H1 (cell line): ENCODE data around the gene PPM1L. TPM values are rescaled to one million over a fixed set of nuclear protein-coding genes. Genes with fewer than 3 reads are reported as not detected.

ENCODE experiments used
- CTCF ChIA-PET: fragments of 300-600 bp; sonication (Branson Sonifier 250); formaldehyde crosslinking; loops from one replicate; lab custom pipeline; 2021; ENCODE audit not compliant: partially characterized antibody; lab: Charles Lee
- POLR2A ChIA-PET: fragments of 300-600 bp; sonication (Branson Sonifier 250); formaldehyde crosslinking; loops from one replicate; lab custom pipeline; 2021; ENCODE audit warnings: inconsistent platforms; ENCODE audit not compliant: partially characterized antibody; lab: Charles Lee
- DNase-seq, 2 experiments: peaks; one replicate each; pipeline versions ENCODE4 v3.0.0 to v3.0.0-alpha.2; 2010 to 2022; ENCODE audit warnings: low spot score in 2 of 2, low read depth in 1 of 2, mixed read lengths in 1 of 2
- FAIRE-seq: peaks from 2 replicates; lab custom pipeline; 2011; peaks lifted over from hg19 to GRCh38; lab: Jason Lieb, UNC
- H2AFZ ChIP-seq: 2 replicates; pipeline ENCODE4 v1.8.1; 2012; ENCODE audit warnings: low read length, inconsistent platforms
- H2AK5ac ChIP-seq: 2 replicates; pipeline ENCODE4 v1.6.1; 2013; ENCODE audit warnings: low read depth, low read length
- H2BK120ac ChIP-seq: replicated peaks from 2 replicates; pipeline ENCODE3; 2013; ENCODE audit warnings: low read depth, low read length, inconsistent platforms
- H2BK12ac ChIP-seq: 2 replicates; pipeline ENCODE4 v1.6.1; 2013; ENCODE audit warnings: low read depth, low read length
- H2BK15ac ChIP-seq: 2 replicates; pipeline ENCODE4 v1.6.1; 2013; ENCODE audit warnings: low read length
- H2BK20ac ChIP-seq: 2 replicates; pipeline ENCODE4 v1.6.1; 2013; ENCODE audit warnings: low read length
- H2BK5ac ChIP-seq: 2 replicates; pipeline ENCODE4 v1.6.1; 2013; ENCODE audit warnings: low read depth, low read length
- H3K14ac ChIP-seq: 2 replicates; pipeline ENCODE4 v1.6.1; 2013; ENCODE audit warnings: inconsistent platforms; ENCODE audit not compliant: insufficient read length
- H3K18ac ChIP-seq: 2 replicates; pipeline ENCODE4 v1.6.1; 2013; ENCODE audit warnings: low read length; ENCODE audit errors: extremely low read depth
- H3K23ac ChIP-seq: 2 replicates; pipeline ENCODE4 v1.6.1; 2013; ENCODE audit warnings: inconsistent platforms; ENCODE audit not compliant: insufficient read length
- H3K23me2 ChIP-seq: 2 replicates; pipeline ENCODE4 v1.6.1; 2013; ENCODE audit warnings: low read depth, low read length
- H3K27ac ChIP-seq: 2 replicates; pipeline ENCODE4 v1.6.1; 2011; ENCODE audit warnings: low read depth, low read length, inconsistent platforms
- H3K27me3 ChIP-seq, 4 experiments: replicated peaks in 1 of 4; 1 replicate in 1 of 4; 2 replicates in 3 of 4; pipeline versions ENCODE4 v1.6.1 to v1.8.1; 2011 to 2013; ENCODE audit warnings: low read length in 3 of 4, mild to moderate bottlenecking in 3 of 4, inconsistent platforms in 2 of 4, mixed read lengths in 2 of 4, moderate library complexity in 1 of 4; ENCODE audit not compliant: control insufficient read depth in 3 of 4, insufficient read depth in 3 of 4; ENCODE audit errors: extremely low read depth in 1 of 4
- H3K36me3 ChIP-seq, 4 experiments: 2 replicates each; pipeline versions ENCODE4 v1.6.1 to v1.8.1; 2011 to 2013; ENCODE audit warnings: mild to moderate bottlenecking in 4 of 4, low read length in 3 of 4, moderate library complexity in 2 of 4, control low read depth in 1 of 4, inconsistent platforms in 1 of 4; ENCODE audit not compliant: insufficient read depth in 4 of 4, control insufficient read depth in 2 of 4
- H3K4ac ChIP-seq: replicated peaks from 2 replicates; pipeline ENCODE3; 2013; ENCODE audit warnings: low read length, low read depth, mixed read lengths, inconsistent platforms; ENCODE audit not compliant: insufficient read length
- H3K4me1 ChIP-seq, 4 experiments: replicated peaks in 1 of 4; 1 replicate in 1 of 4; 2 replicates in 3 of 4; pipeline versions ENCODE4 v1.6.1 to v1.8.1; 2011 to 2013; ENCODE audit warnings: low read length in 3 of 4, inconsistent platforms in 2 of 4, mixed read lengths in 1 of 4; ENCODE audit not compliant: insufficient read depth in 4 of 4, control insufficient read depth in 3 of 4
- H3K4me2 ChIP-seq, 2 experiments: 2 replicates each; pipeline versions ENCODE4 v1.6.1 to v1.8.1; 2011 to 2013; ENCODE audit warnings: low read depth in 2 of 2, low read length in 2 of 2, control low read depth in 1 of 2, inconsistent platforms in 1 of 2, mild to moderate bottlenecking in 1 of 2; ENCODE audit not compliant: insufficient read depth in 1 of 2
- H3K4me3 ChIP-seq, 4 experiments: fragments of 200-600, 300-600 bp in 1 of 4; sonication (generic), shearing (Covaris generic), sonication (Bioruptor Twin) in 1 of 4; 2 replicates each; pipeline versions ENCODE4 v1.5.1 to v1.8.1; 2011 to 2016; ENCODE audit warnings: low read length in 4 of 4, low read depth in 3 of 4, control low read depth in 2 of 4, inconsistent platforms in 2 of 4, mild to moderate bottlenecking in 2 of 4, mixed read lengths in 1 of 4, moderate library complexity in 1 of 4; ENCODE audit not compliant: insufficient read depth in 2 of 4; ENCODE audit errors: extremely low read depth in 1 of 4
- H3K56ac ChIP-seq: replicated peaks from 2 replicates; pipeline ENCODE3; 2013; ENCODE audit warnings: low read depth, mild to moderate bottlenecking, mixed read lengths, low read length, inconsistent platforms; ENCODE audit not compliant: insufficient read length
- H3K79me1 ChIP-seq: 2 replicates; pipeline ENCODE4 v1.6.1; 2013; ENCODE audit warnings: low read depth, low read length, control low read depth
- H3K79me2 ChIP-seq, 2 experiments: 2 replicates each; pipeline versions ENCODE4 v1.6.1 to v1.8.1; 2012 to 2013; ENCODE audit warnings: low read length in 2 of 2, mild to moderate bottlenecking in 2 of 2, inconsistent platforms in 1 of 2; ENCODE audit not compliant: insufficient read depth in 2 of 2, control insufficient read depth in 1 of 2
- H3K9ac ChIP-seq, 4 experiments: replicated peaks in 1 of 4; 1 replicate in 1 of 4; 2 replicates in 3 of 4; pipeline versions ENCODE4 v1.6.1 to v1.8.1; 2011 to 2013; ENCODE audit warnings: low read depth in 3 of 4, low read length in 3 of 4, control low read depth in 2 of 4, mild to moderate bottlenecking in 2 of 4, moderate library complexity in 2 of 4, inconsistent platforms in 1 of 4; ENCODE audit errors: extremely low read depth in 1 of 4
- H3K9me3 ChIP-seq, 2 experiments: 2 replicates each; pipeline versions ENCODE4 v1.6.1 to v1.8.1; 2012 to 2013; ENCODE audit warnings: mild to moderate bottlenecking in 2 of 2, moderate library complexity in 2 of 2, control low read depth in 1 of 2, inconsistent platforms in 1 of 2, low read depth in 1 of 2, low read length in 1 of 2, mixed read lengths in 1 of 2; ENCODE audit not compliant: insufficient read depth in 2 of 2
- H4K20me1 ChIP-seq, 2 experiments: replicated peaks in 1 of 2; 2 replicates each; pipeline versions ENCODE3 to v1.8.1; 2011 to 2013; ENCODE audit warnings: inconsistent platforms in 2 of 2, low read length in 2 of 2, mild to moderate bottlenecking in 1 of 2; ENCODE audit not compliant: insufficient read depth in 2 of 2, control insufficient read depth in 1 of 2
- H4K5ac ChIP-seq: 2 replicates; pipeline ENCODE4 v1.6.1; 2013; ENCODE audit warnings: low read length, low read depth, mixed read lengths, inconsistent platforms; ENCODE audit not compliant: insufficient read length
- H4K8ac ChIP-seq: 2 replicates; pipeline ENCODE4 v1.8.0; 2013; ENCODE audit warnings: mild to moderate bottlenecking, moderate library complexity, low read length, inconsistent platforms; ENCODE audit not compliant: insufficient read depth; ENCODE audit errors: extremely low read depth
- H4K91ac ChIP-seq: replicated peaks from 2 replicates; pipeline ENCODE3; 2013; ENCODE audit warnings: low read length, mixed read lengths, inconsistent platforms; ENCODE audit not compliant: insufficient read length
- BACH1 ChIP-seq: IDR thresholded peaks from 2 replicates; pipeline ENCODE4 v1.6.1; 2012; ENCODE audit warnings: low read length, improper control_type of control experiment
- CEBPB ChIP-seq: IDR thresholded peaks from 2 replicates; pipeline ENCODE4 v1.6.1; 2012; ENCODE audit warnings: low read depth, low read length
- EZH2 ChIP-seq: fragments of 200-600 bp; sonication (generic); IDR thresholded peaks from 2 replicates; pipeline ENCODE4 v1.7.1; 2012; ENCODE audit warnings: low read depth, mild to moderate bottlenecking, moderate library complexity, low read length, inconsistent platforms; ENCODE audit not compliant: severe bottlenecking
- SRF ChIP-seq: IDR thresholded peaks from 2 replicates; pipeline ENCODE4 v1.6.1; 2011; ENCODE audit warnings: mild to moderate bottlenecking, low read depth, low read length, moderate library complexity
- TAF7 ChIP-seq: optimal IDR thresholded peaks from 2 replicates; pipeline ENCODE3; 2011; ENCODE audit warnings: low read depth, mild to moderate bottlenecking, inconsistent platforms, low read length, moderate library complexity, borderline replicate concordance
- TBP ChIP-seq: IDR thresholded peaks from 2 replicates; pipeline ENCODE4 v1.6.1; 2011; ENCODE audit warnings: low read depth, low read length, improper control_type of control experiment
- YY1 ChIP-seq: IDR thresholded peaks from 2 replicates; pipeline ENCODE4 v1.6.1; 2011; ENCODE audit warnings: low read depth, mild to moderate bottlenecking, low read length
- WGBS, 2 experiments: shearing (Covaris generic) in 1 of 2; methylation state at CpG; one replicate each; pipeline versions ENCODE4 v1.1.6 to v1.1.7; 2013 to 2015; ENCODE audit warnings: low lambda C conversion rate in 2 of 2, mixed read lengths in 2 of 2, inconsistent platforms in 1 of 2, low coverage in 1 of 2, missing lambda C conversion rate in 1 of 2; ENCODE audit not compliant: insufficient replicate concordance in 2 of 2, insufficient coverage in 1 of 2, insufficient read length in 1 of 2; ENCODE audit errors: extremely low coverage in 1 of 2, missing lambda C conversion rate in 1 of 2; 5-methylcytosine and 5-hydroxymethylcytosine counted together
- polyA plus RNA-seq, 7 experiments: library from polyadenylated mRNA; depleted of rRNA in 3 of 7; stranded (reverse) in 5 of 7; unstranded in 2 of 7; fragments of >200 nt in 5 of 7; fragments of 200-250 nt in 2 of 7; gene quantifications; 1 replicate in 5 of 7; 2 replicates in 1 of 7; 4 replicates in 1 of 7; pipeline versions ENCODE4 v1.2.1 to v1.2.3, GENCODE V29; 2011 to 2013; ENCODE audit warnings: missing spikeins in 2 of 7, mixed read lengths in 2 of 7
- total RNA-seq: library from RNA; stranded (reverse); fragmentation: NEBNext Ultra II Directional; extraction: Animal tissue kit (Norgen Biotek cat#: 25700); gene quantifications from 2 replicates; pipeline ENCODE4 v1.2.1, GENCODE V29; 2021

The PPM1L gene
- total and polyA plus RNA-seq, 2 of the 8 experiments (the other 6 are each of a cell fraction or from before 2014, with no cell fraction given), result 2.8 to 18.1 TPM

DNA sequence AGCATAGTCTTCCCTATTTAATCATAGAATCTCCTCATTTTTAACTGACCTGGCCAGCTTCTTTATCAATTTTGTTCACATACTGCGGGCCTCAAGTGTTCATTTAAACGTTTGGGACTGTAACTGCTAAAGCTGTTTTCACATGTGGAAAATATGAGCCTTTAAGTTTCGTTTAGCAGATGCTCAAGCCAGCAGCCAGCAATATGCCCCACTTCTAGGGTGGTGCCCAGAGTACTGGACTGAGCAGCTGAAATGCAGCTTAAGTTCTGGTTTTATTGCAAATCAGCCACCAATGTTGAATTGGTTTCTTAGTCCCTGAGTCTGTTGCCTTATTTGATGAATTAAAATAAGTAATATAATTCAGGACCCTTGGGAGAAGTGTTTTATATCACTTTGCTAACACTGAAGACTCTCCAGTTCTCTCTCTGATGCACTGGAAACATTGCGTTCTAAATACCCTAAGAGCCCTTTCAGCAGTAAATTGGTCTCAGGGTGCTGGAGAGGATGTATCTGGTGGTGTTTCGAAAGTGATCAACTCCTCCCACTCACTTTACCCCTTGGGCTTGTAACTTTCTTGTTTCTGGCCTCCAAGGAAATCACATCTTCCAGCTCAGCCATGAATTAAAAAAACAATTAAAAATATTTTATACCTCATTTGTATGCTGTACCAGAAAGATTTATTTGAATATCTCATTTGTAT, 287.5 kb downstream of the PPM1L start:
- ChIA-PET CTCF (interaction anchor here (1.2 to 1.4 kb wide), 2 partner anchors 12 to 87 kb away, joined by 3 read pairs; no protein-coding TSS in a partner anchor), POLR2A (no interaction called here)
- H3K79me1 ChIP-seq, result no peaks in the 10 kb centered on the region
- no peak overlapping the region for H3K9ac ChIP-seq
- no peak overlapping the region for H4K8ac ChIP-seq
- H3K56ac ChIP-seq, result no peak overlapping the region
- H3K14ac ChIP-seq, result no peak overlapping the region
- DNase-seq, result no peak
- no peaks in the 10 kb centered on the region for H4K20me1 ChIP-seq
- no peaks in the 10 kb centered on the region for H3K9me3 ChIP-seq
- FAIRE-seq, result no peak
- no peaks in the 10 kb centered on the region for H3K27me3 ChIP-seq
- H3K4me1 ChIP-seq, result no peaks in the 10 kb centered on the region
- H2BK120ac ChIP-seq, result no peak overlapping the region
- no peak overlapping the region for H2AK5ac ChIP-seq
- H4K91ac ChIP-seq, result no peak overlapping the region
- no peak overlapping the region for H3K23ac ChIP-seq
- H3K79me2 ChIP-seq, result no peaks in the 10 kb centered on the region
- H3K36me3 ChIP-seq, result no peaks in the 10 kb centered on the region
- no peak overlapping the region for H3K27ac ChIP-seq
- 85% methylated on average over 5 of the region's 5 CpGs; no CpG with 5 or more reads in 1 of the 2 experiments for WGBS, 2 experiments
- no peak overlapping the region for H2BK12ac ChIP-seq
- no peaks in the 10 kb centered on the region for H3K23me2 ChIP-seq
- H3K18ac ChIP-seq, result no peak overlapping the region
- no peak overlapping the region for H2BK20ac ChIP-seq
- no peak overlapping the region for H2BK15ac ChIP-seq
- H4K5ac ChIP-seq, result no peak overlapping the region
- no peak overlapping the region for H3K4me3 ChIP-seq
- no peak overlapping the region for H2AFZ ChIP-seq
- H2BK5ac ChIP-seq, result no peak overlapping the region
- H3K4me2 ChIP-seq, result no peak overlapping the region
- no peak overlapping the region for H3K4ac ChIP-seq
- TF ChIP-seq EZH2 (no peak), YY1 (no peak), BACH1 (no peak), CEBPB (no peak), TBP (no peak), SRF (no peak), TAF7 (no peak)
